Fibroblast of upper back skin (primary cell): ENCODE measurements around the gene NPIPA3.
"Not testable (repeated sequence)": the region's sequence is repeated elsewhere in the genome, so short reads cannot be mapped to it uniquely, and the experiment has no call there.

Experiments used
- DNase-seq: peaks from one replicate; pipeline ENCODE4 v3.0.0-alpha.2; 2013

NPIPA3 gene

GRCh38 chr16:14742273-14743128 lies 39.3 kb downstream of the NPIPA3 start, which contains the start of gene NPIPA2:
Gene NPIPA2, plus strand, starts transcription at chr16:14742533. Its CDS starts 5,533 bp downstream, at chr16:14748066.
- not testable (repeated sequence) for DNase-seq

GRCh38 chr16:14773654-14774053 lies 70.4 kb downstream of the NPIPA3 start:
- DNase-seq = not testable (repeated sequence)

DNA sequence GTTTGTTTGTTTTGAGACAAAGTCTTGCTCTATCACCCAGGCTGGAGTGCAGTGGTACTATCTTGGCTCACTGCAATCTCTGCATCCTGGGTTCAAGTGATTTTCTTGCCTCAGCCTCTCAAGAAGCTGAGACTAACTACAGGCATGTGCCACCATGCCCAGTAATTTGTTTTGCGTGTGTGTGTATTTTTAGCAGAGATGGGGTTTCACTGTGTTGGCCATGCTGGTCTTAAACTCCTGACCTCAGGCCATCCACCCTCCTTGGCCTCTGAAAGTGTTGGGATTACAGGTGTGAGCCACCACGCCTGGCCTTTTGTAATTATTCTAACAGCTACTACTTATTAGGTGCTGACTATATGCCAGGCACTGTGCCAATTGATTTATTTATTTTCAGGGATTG lies 72.4 kb downstream of the NPIPA3 start:
- not testable (repeated sequence) for DNase-seq
